Measurements from ENCODE around the gene NCOA5. TPM values are rescaled to one million over a fixed set of nuclear protein-coding genes. Genes with fewer than 3 reads are reported as not detected.

The NCOA5 gene
- total and polyA plus RNA-seq, 7 donors = 8.8 to 17.3 (median 11.4) TPM

GRCh38 chr20:46078954-46079353 is 10.8 kb downstream of the NCOA5 start:
- WGBS, 3 donors = 75 to 84% (median 76%) methylated on average over 7 of the region's 7 CpGs
- ATAC-seq (no peak), DNase-seq (no peak)
- H3K9me3 ChIP-seq = no peaks in the 10 kb centered on the region
- intact Hi-C loops (cut with DNase I) = no loop called here
- H3K4me3 ChIP-seq = no peak overlapping the region
- peaks cover 8 to 43% of the 10 kb centered on the region in 2 donors for H3K36me3 ChIP-seq (ENCODE audit: insufficient read depth in 1 of 2, low read depth in 1 of 2)
- no peak for TF ChIP-seq CTCF (IDR thresholded peaks at IDR 0.05)
- H3K4me1 ChIP-seq = peaks cover 65% of the 10 kb centered on the region
- no peaks in the 10 kb centered on the region for H3K27me3 ChIP-seq (ENCODE audit: insufficient read depth in 3 of 3, low read length in 2 of 3)
- H3K27ac ChIP-seq = no peak overlapping the region

GRCh38 chr20:46077642-46078305 is 12.0 kb downstream of the NCOA5 start:
- Histone ChIP-seq H3K4me3 (no peak overlapping the region), H3K27ac (no peak overlapping the region), H3K27me3 (ENCODE audit: insufficient read depth in 3 of 3, low read length in 2 of 3) (no peaks in the 10 kb centered on the region), H3K4me1 (peaks cover 64% of the 10 kb centered on the region), H3K9me3 (no peaks in the 10 kb centered on the region), H3K36me3 (ENCODE audit: insufficient read depth in 1 of 2, low read depth in 1 of 2) (peaks cover 8 to 43% of the 10 kb centered on the region in 2 donors)
- TF ChIP-seq CTCF (IDR thresholded peaks at IDR 0.05) = no peak
- ATAC-seq (no peak), DNase-seq (no peak)
- intact Hi-C loops (cut with DNase I) = no loop called here
- WGBS, 3 donors = 77 to 91% (median 80%) methylated on average over 8 of the region's 8 CpGs

GRCh38 chr20:46076806-46077205 is 13.0 kb downstream of the NCOA5 start:
- H3K36me3 ChIP-seq (ENCODE audit: insufficient read depth in 1 of 2, low read depth in 1 of 2) = peaks cover 8 to 43% of the 10 kb centered on the region in 2 donors
- no peak overlapping the region for H3K4me3 ChIP-seq
- no peak for ATAC-seq
- 85 to 93% (median 90%) methylated on average over 7 of the region's 7 CpGs for WGBS, 3 donors
- H3K27ac ChIP-seq = no peak overlapping the region
- no peak for TF ChIP-seq CTCF (IDR thresholded peaks at IDR 0.05)
- intact Hi-C loops (cut with DNase I) = no loop called here
- DNase-seq = no peak
- H3K27me3 ChIP-seq (ENCODE audit: insufficient read depth in 3 of 3, low read length in 2 of 3) = no peaks in the 10 kb centered on the region
- no peaks in the 10 kb centered on the region for H3K9me3 ChIP-seq
- H3K4me1 ChIP-seq = peaks cover 62% of the 10 kb centered on the region

- Histone ChIP-seq H3K27ac (peak overlapping the region; percentile 50), H3K4me3 (no peak overlapping the region), H3K4me1 (peaks cover 39% of the 10 kb centered on the region), H3K36me3 (ENCODE audit: insufficient read depth in 1 of 2, low read depth in 1 of 2) (peaks cover 7 to 54% of the 10 kb centered on the region in 2 donors), H3K27me3 (ENCODE audit: insufficient read depth in 3 of 3, low read length in 2 of 3) (no peaks in the 10 kb centered on the region), H3K9me3 (no peaks in the 10 kb centered on the region)
- 69 to 73% (median 69%) methylated on average over 3 of the region's 3 CpGs for WGBS, 3 donors
- DNase-seq (no peak), ATAC-seq (no peak)
- no peak for TF ChIP-seq CTCF (IDR thresholded peaks at IDR 0.05)
- intact Hi-C loops (cut with DNase I) = no loop called here
Observed at GRCh38 chr20:46074006-46074405, 15.8 kb downstream of the NCOA5 start.

GRCh38 chr20:46073443-46073842 is 16.3 kb downstream of the NCOA5 start:
- Histone ChIP-seq H3K27ac (peak overlapping the region; percentile 50), H3K27me3 (ENCODE audit: insufficient read depth in 3 of 3, low read length in 2 of 3) (no peaks in the 10 kb centered on the region), H3K9me3 (no peaks in the 10 kb centered on the region), H3K4me1 (peaks cover 39% of the 10 kb centered on the region), H3K36me3 (ENCODE audit: insufficient read depth in 1 of 2, low read depth in 1 of 2) (peaks cover 6 to 54% of the 10 kb centered on the region in 2 donors), H3K4me3 (no peak overlapping the region)
- ATAC-seq (peak; percentile 77 to 92 (median 82)), DNase-seq (no peak)
- intact Hi-C loops (cut with DNase I) = no loop called here
- 32 to 73% (median 38%) methylated on average over 3 of the region's 3 CpGs for WGBS, 3 donors
- no peak for TF ChIP-seq CTCF (IDR thresholded peaks at IDR 0.05)
